ENCODE measurements around the gene KCNQ1OT1. TPM values are rescaled to one million over a fixed set of nuclear protein-coding genes. Genes with fewer than 3 reads are reported as not detected.

The KCNQ1OT1 gene
- 0.03 to 0.06 TPM (median 0.05 TPM) in 5 replicates for total RNA-seq (2022; extraction: Qiagen RNA extraction)

GRCh38 chr11:2699531-2700414 is at the start of gene KCNQ1OT1:
KCNQ1OT1 (minus strand) TSS chr11:2699994.

Other genes starting within 250 kb of the KCNQ1OT1 start
- gene CDKN1C, start 185.8 kb upstream of the KCNQ1OT1 start, total RNA-seq (2022; extraction: Qiagen RNA extraction) = 0.74 to 1.1 TPM (median 0.81 TPM) in 5 replicates
- gene PHLDA2, start 229.4 kb upstream of the KCNQ1OT1 start, total RNA-seq (2022; extraction: Qiagen RNA extraction) = 97.7 to 149 TPM (median 122 TPM) in 5 replicates